ENCODE results near the gene SLC5A1.
"Not testable (repeated sequence)": the region's sequence is repeated elsewhere in the genome, so short reads cannot be mapped to it uniquely, and the experiment has no call there.

Gene SLC5A1

DNA sequence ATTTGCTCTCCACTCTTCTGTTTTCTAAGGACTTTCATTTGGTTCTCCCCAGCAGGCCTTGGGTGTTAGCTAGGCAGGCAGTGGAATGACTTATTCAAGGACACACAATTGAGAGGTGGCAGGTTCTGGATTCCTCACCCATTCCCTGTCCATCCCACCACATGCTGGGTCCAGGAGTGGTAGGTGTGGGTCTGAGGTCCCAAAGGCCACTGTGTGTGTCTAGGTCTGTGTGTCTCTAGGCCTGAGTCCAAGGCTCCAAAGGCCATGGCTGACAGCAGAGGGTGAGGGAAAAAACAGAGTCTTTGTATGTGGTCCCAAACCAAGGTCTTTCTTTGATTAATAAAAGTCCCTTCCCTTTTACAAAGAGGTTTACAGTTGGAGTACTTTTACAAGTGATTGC is 40.8 kb downstream of the SLC5A1 start:
- H3K4me3 ChIP-seq (ENCODE audit: low read depth, low read length): no peak overlapping the region

GRCh38 chr22:32088084-32088483 is 45.0 kb downstream of the SLC5A1 start:
- H3K4me3 ChIP-seq (ENCODE audit: low read depth, low read length): no peak overlapping the region

DNA sequence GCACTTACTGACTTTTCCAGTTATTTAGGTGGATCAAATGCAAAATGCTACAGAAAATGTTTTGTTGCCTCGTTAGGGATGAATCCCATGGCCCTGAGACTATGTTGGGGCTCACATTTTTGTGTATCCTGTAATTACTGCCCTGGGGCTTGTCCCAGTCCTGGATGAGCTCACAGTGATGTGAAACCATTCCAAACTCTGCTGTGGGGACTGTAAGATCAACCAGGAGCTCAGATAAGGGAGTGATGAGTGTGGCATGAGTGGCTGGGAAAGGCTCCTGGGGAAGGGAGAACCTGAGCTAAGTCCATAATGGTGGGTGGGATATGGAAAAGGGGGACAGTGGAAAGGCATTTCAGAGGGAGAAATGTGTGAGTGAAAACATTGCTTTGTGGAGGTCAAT is 54.0 kb downstream of the SLC5A1 start:
- no peak overlapping the region for H3K4me3 ChIP-seq (ENCODE audit: low read depth, low read length)

DNA sequence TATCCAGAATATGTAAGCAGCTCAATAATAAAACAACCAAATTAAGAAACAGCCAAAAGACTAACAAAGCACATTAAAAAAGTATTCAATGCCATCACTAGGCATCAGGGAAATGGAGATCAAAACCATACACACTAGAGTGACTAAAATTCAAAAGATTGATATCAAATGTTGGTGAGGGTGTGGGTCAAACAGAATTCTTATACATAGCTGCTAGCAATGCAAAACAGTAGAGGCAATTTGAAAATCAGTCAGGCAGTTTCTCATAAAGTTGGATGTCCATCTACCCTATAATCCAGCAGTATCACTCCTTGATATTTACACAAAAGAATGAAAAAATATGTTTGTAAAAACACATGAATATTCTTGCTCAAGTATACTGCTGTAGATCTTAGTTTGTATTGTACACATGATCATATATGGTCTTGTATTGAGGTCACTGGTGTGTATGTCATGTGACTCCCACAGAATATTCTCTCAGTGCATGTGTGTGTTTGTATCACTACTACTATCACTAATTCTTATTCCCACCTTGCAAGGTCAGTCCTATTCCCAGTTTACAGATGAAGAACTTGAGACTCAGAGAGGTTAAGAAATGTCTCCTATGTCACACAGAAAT is 54.9 kb downstream of the SLC5A1 start:
- H3K4me3 ChIP-seq (ENCODE audit: low read depth, low read length): no peak overlapping the region

DNA sequence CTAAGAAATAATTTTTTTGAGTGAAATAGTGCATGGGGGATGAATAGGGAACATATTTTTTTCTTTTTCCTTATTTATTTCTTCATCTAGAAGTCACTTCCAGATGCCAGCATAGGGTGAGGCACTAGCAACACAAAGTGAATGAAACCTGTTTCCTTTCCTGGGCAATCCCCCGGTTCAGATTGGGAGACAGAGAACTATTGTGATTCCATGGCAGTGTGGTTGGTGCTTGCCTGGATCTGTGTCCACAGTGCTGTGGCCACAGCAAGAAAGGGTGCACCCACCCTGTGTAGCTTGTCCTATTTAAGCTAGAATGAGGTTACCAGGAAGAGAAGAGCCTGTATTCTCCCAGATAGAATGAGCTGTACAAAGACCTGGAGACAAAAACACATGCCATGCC is 57.6 kb downstream of the SLC5A1 start:
- H3K4me3 ChIP-seq (ENCODE audit: low read depth, low read length): no peak overlapping the region

DNA sequence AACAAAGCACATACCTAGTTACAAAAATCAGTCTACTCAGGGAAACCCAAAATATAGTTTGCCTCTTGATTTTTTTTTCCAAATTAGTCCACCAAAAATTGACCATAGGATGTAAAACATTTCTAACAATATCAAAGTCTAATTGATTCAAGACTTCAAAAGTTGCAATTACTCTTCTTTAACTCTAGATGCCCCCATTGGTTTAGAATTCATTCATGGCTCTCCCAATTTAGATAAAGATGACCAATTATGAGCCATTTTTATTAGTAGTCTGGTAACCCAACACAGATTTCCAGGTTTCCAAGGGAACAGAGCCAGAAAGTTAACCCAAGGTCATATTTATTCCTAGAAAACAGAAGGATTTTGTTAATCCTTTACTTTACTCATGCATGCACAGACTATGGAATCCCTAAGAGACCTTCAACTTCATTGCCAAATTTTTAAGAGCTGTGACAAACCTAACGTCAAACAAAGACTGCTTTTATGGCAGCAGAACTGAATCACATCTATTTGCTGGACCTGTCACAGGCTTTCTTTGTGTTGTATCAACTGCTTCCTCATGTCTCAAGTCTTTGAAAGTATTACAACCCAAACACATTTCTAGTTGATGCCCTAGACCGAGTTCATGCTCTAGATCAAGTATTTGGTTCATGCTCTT is 60.7 kb downstream of the SLC5A1 start:
- H3K4me3 ChIP-seq (ENCODE audit: low read depth, low read length): no peak overlapping the region

DNA sequence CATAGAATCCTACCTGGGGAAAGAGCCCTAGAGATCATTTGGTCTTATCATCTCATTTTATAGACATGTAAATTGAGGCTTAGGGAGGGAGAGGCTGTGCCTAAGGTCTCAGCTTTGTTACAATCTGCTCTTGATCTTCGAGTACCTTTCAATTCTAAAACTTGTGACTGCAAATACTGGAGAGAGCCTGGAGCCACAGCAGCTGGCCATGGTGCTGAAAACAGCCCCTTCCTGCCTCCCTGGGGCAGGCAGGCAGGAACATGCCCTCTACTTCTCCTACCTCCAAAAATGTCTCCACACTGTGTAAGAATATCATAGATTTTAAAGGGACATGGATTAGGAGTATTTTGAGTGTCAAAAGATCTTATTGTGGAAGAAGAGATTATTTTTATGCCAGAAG is 63.9 kb downstream of the SLC5A1 start:
- no peak overlapping the region for H3K4me3 ChIP-seq (ENCODE audit: low read depth, low read length)

GRCh38 chr22:32112380-32112779 is 69.3 kb downstream of the SLC5A1 start:
- H3K4me3 ChIP-seq (ENCODE audit: low read depth, low read length): no peak overlapping the region

DNA sequence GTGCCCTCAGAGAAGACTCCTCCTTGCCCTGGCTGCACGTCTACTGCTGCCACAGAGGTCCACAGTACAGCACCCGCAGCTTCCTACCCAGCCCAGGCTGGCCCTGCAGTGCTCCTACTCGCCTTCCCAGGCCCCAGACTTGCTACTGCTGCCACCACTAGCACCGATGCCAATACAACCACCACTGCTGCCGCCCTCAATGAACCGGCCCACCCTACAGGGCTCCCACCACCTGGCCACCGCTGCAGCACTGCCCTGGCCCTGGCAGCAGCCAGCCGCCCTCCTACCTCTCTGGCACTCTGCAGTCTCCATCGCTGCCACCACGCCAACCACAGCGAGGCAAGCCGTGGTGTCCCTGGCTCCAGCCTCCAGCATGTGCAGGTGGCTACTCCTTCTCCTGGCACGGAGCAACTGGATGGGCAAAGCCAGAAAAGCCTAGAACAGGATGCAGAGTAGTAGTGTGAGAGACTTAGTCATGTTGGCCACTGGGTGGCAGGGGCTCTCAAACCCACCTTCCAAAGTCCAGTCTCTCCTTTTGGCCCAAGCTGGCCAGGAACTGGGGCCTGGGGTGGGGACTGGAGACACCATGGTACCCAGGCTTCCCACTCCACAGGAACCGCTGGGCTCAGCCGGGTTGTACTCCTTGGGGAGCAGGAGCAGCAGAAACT is 76.6 kb downstream of the SLC5A1 start:
- no peak overlapping the region for H3K4me3 ChIP-seq (ENCODE audit: low read depth, low read length)

DNA sequence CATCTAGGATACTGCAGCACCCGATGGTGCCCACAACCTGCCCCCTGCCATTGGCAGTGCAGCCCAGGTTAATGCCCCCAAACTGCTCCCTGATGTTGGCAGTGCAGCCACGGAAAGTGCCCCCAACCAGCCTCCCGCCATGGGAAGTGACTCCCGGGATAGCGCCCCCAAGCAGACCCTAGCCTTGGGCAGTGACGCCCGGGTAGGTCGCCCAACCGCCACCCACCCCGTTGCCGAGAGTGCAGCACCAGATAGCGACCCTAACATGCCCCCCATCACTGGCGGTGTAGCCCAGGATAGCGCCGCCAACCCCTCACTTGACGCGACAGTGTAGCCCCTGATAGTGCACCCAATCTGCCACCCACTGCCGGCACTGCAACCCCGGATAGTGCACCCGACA is 77.5 kb downstream of the SLC5A1 start:
- no peak overlapping the region for H3K4me3 ChIP-seq (ENCODE audit: low read depth, low read length)

- H3K4me3 ChIP-seq (ENCODE audit: low read depth, low read length): no peak overlapping the region
Observed at GRCh38 chr22:32122899-32123298, 79.8 kb downstream of the SLC5A1 start.

DNA sequence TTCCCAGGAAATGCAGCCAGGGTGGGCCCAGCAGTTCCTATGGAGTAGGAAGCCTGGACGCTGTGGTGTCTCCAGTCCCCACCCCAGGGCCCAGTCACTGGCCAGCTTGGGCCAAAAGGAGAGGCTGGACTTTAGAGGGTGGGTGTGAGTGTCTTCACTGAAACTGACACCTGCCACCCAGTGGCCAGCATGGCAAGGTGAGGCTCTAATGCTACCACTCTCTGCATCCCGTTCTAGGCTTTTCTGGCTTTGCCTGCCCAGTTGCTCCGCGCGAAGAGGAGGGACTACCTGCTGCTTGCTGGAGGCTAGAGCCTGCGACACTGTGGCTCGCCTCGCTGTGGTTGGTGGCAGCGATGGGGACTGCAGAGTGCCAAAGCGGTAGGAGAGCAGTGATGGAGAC is 80.6 kb downstream of the SLC5A1 start:
- H3K4me3 ChIP-seq (ENCODE audit: low read depth, low read length): no peak overlapping the region

DNA sequence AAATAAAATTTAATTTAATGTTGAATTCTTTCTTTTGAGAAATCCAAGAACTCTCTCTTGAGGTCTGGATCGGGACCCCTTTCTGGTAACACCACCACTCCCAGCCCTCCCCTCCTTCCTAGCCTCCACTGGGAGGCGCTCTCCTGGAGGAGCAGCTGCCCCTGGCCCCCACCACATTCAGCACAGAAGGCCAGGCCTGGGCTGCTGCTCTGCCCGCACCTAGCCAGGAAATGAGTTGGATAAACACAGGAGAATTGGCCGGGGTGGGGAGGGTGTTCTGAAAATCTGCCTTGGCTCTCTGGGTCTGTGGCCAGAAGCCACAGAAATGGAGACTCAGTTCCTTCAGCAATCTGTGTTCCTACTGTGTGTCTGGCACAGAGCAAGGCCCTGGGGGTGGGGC is 84.8 kb downstream of the SLC5A1 start:
- no peak overlapping the region for H3K4me3 ChIP-seq (ENCODE audit: low read depth, low read length)

DNA sequence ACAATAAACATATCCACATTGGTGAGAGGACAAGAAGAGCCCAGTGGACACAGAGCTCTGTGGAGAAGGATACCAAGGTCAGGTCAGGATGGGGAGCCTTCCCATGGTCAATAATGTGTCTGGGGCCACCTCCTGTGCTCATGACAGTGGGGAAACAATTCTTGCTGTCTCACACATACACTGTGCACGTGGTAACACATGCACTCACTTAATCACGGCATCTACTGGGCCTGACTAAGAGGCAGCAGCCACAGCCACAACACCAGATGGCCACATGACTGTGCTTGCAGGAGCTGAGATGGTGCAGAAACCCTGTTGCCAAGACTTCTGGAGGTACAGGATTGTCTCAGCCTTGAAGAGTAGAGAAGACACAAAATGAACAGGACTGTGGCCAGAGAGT is 87.4 kb downstream of the SLC5A1 start:
- H3K4me3 ChIP-seq (ENCODE audit: low read depth, low read length): no peak overlapping the region

- H3K4me3 ChIP-seq (ENCODE audit: low read depth, low read length): no peak overlapping the region
Observed at GRCh38 chr22:32132126-32132525, 89.1 kb downstream of the SLC5A1 start.

DNA sequence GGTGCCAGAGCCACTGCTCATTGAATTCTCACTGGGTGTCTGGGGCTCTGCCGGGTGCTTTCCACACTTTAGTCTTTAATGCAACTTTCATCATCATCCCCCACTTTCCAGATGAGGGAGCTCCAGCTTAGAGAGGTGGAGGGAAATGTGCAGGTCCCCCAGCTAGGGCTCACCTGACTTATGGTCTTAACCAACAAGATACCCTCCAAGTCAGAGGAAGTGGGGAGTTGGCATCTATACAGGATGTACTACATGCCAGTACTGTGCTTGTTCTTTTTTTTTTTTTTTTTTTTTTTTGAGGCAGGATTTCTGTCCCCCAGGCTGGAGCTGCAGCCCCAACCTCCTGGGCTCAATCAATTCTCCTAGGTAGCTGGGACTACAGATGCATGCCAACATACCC is 89.7 kb downstream of the SLC5A1 start:
- no peak overlapping the region for H3K4me3 ChIP-seq (ENCODE audit: low read depth, low read length)

DNA sequence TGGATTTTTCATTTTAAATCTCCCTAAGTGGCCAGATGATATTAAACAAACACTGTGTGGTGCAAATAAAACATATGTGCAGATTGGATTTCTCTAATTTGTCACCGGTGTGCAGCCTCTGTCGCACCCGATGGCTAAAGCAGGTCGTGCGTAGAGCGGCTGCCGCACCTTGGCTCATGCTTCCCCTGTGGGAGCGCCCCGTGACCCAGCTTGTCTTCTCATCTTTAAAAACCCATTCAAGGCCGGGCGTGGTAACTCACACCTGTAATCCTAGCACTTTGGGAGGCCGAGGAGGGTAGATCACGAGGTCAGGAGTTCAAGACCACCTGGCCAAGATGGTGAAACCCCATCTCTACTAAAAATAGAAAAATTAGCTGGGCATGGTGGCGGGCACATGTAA is 91.7 kb downstream of the SLC5A1 start:
- not testable (repeated sequence) for H3K4me3 ChIP-seq (ENCODE audit: low read depth, low read length)

GRCh38 chr22:32135958-32136357 is 92.9 kb downstream of the SLC5A1 start:
- not testable (repeated sequence) for H3K4me3 ChIP-seq (ENCODE audit: low read depth, low read length)

DNA sequence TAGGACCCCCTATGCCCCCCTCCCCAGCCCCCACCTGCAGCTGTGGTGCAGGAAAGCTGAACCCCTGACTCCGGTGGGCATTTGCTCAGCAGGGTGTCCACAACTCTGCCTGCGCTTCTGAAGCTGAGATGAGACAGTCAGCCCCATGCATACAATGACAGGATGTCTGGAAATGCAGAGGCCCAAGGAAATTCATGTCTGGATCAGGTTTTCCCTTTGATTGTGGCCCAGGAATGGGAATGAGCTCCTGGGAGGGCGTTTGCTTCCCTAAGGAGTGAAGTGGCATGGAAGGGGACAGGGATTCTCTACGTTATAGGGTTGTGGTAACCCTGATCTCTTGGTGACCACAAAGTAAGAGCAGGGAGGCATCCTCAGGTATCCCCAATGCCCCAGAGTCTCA is 93.8 kb downstream of the SLC5A1 start:
- not testable (repeated sequence) for H3K4me3 ChIP-seq (ENCODE audit: low read depth, low read length)

DNA sequence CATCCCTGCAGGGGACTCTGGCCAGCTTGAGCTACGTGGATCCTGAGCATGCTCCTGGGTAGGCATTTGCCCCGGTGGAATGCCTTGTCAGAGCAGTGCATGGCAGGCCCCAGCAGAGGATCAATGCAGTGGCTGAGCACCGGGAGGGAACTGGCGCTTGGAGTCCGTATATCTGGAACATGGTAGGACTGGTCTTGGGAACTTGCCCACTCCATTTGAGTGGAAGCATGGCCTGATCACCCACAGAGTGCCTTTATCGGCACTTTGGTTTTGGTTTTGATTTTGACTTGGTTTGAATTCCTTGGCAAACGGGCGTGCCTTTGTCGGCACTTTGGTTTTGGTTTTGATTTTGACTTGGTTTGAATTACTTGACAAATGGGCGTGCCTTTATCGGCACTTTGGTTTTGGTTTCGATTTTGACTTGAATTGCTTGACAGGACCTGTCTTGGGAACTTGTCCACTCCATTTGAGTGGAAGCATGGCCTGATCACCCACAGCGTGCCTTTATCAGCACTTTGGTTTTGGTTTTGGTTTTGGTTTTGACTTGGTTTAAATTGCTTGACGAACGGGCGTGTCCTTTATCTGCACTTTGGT is 94.8 kb downstream of the SLC5A1 start:
- not testable (repeated sequence) for H3K4me3 ChIP-seq (ENCODE audit: low read depth, low read length)

GRCh38 chr22:32138576-32138975 is 95.5 kb downstream of the SLC5A1 start:
- H3K4me3 ChIP-seq (ENCODE audit: low read depth, low read length): not testable (repeated sequence)

GRCh38 chr22:32140688-32141087 is 97.6 kb downstream of the SLC5A1 start:
- H3K4me3 ChIP-seq (ENCODE audit: low read depth, low read length): not testable (repeated sequence)
